Measurements from ENCODE around the gene CREB3L4. TPM values are rescaled to one million over a fixed set of nuclear protein-coding genes. Genes with fewer than 3 reads are reported as not detected.

Gene CREB3L4
- total and polyA plus RNA-seq, 2 of the 13 experiments (the other 11 are each of a cell fraction or from before 2014, with no cell fraction given) = 9.9 to 18.7 TPM

- TF ChIP-seq, protein P1, sequence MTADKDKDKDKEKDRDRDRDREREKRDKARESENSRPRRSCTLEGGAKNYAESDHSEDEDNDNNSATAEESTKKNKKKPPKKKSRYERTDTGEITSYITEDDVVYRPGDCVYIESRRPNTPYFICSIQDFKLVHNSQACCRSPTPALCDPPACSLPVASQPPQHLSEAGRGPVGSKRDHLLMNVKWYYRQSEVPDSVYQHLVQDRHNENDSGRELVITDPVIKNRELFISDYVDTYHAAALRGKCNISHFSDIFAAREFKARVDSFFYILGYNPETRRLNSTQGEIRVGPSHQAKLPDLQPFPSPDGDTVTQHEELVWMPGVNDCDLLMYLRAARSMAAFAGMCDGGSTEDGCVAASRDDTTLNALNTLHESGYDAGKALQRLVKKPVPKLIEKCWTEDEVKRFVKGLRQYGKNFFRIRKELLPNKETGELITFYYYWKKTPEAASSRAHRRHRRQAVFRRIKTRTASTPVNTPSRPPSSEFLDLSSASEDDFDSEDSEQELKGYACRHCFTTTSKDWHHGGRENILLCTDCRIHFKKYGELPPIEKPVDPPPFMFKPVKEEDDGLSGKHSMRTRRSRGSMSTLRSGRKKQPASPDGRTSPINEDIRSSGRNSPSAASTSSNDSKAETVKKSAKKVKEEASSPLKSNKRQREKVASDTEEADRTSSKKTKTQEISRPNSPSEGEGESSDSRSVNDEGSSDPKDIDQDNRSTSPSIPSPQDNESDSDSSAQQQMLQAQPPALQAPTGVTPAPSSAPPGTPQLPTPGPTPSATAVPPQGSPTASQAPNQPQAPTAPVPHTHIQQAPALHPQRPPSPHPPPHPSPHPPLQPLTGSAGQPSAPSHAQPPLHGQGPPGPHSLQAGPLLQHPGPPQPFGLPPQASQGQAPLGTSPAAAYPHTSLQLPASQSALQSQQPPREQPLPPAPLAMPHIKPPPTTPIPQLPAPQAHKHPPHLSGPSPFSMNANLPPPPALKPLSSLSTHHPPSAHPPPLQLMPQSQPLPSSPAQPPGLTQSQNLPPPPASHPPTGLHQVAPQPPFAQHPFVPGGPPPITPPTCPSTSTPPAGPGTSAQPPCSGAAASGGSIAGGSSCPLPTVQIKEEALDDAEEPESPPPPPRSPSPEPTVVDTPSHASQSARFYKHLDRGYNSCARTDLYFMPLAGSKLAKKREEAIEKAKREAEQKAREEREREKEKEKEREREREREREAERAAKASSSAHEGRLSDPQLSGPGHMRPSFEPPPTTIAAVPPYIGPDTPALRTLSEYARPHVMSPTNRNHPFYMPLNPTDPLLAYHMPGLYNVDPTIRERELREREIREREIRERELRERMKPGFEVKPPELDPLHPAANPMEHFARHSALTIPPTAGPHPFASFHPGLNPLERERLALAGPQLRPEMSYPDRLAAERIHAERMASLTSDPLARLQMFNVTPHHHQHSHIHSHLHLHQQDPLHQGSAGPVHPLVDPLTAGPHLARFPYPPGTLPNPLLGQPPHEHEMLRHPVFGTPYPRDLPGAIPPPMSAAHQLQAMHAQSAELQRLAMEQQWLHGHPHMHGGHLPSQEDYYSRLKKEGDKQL (CRISPR knock-in tag; IDR thresholded peaks at IDR 0.05; ENCODE audit: low read depth) = peak; percentile 41; the same call in 1 of the 2 replicates
- TF ChIP-seq ZBTB8A (CRISPR knock-in tag; IDR thresholded peaks at IDR 0.05; ENCODE audit: borderline replicate concordance, low read depth) = 0 out of 2 replicates have a peak, but pooled peaks have one; percentile 79
- no peak for TF ChIP-seq ZKSCAN1 (IDR thresholded peaks at IDR 0.05; ENCODE audit: low read length)
- TF ChIP-seq TRIM22 (IDR thresholded peaks at IDR 0.05) = no peak
- peak; percentile 88; the same call in 1 of the 2 replicates for TF ChIP-seq YEATS4 (CRISPR knock-in tag; IDR thresholded peaks at IDR 0.05; ENCODE audit: borderline replicate concordance)
- TF ChIP-seq SNAPC2 (CRISPR knock-in tag; IDR thresholded peaks at IDR 0.05) = 0 out of 2 replicates have a peak, but pooled peaks have one; percentile 29
- no peak for TF ChIP-seq ZNF776 (CRISPR knock-in tag; IDR thresholded peaks at IDR 0.05)
- peak; percentile 93 for TF ChIP-seq IRF9 (CRISPR knock-in tag; IDR thresholded peaks at IDR 0.05; ENCODE audit: borderline replicate concordance)
- no peak for TF ChIP-seq KAT2B (IDR thresholded peaks at IDR 0.05; ENCODE audit: borderline replicate concordance, low read depth, low read length)
- TF ChIP-seq, protein P2, sequence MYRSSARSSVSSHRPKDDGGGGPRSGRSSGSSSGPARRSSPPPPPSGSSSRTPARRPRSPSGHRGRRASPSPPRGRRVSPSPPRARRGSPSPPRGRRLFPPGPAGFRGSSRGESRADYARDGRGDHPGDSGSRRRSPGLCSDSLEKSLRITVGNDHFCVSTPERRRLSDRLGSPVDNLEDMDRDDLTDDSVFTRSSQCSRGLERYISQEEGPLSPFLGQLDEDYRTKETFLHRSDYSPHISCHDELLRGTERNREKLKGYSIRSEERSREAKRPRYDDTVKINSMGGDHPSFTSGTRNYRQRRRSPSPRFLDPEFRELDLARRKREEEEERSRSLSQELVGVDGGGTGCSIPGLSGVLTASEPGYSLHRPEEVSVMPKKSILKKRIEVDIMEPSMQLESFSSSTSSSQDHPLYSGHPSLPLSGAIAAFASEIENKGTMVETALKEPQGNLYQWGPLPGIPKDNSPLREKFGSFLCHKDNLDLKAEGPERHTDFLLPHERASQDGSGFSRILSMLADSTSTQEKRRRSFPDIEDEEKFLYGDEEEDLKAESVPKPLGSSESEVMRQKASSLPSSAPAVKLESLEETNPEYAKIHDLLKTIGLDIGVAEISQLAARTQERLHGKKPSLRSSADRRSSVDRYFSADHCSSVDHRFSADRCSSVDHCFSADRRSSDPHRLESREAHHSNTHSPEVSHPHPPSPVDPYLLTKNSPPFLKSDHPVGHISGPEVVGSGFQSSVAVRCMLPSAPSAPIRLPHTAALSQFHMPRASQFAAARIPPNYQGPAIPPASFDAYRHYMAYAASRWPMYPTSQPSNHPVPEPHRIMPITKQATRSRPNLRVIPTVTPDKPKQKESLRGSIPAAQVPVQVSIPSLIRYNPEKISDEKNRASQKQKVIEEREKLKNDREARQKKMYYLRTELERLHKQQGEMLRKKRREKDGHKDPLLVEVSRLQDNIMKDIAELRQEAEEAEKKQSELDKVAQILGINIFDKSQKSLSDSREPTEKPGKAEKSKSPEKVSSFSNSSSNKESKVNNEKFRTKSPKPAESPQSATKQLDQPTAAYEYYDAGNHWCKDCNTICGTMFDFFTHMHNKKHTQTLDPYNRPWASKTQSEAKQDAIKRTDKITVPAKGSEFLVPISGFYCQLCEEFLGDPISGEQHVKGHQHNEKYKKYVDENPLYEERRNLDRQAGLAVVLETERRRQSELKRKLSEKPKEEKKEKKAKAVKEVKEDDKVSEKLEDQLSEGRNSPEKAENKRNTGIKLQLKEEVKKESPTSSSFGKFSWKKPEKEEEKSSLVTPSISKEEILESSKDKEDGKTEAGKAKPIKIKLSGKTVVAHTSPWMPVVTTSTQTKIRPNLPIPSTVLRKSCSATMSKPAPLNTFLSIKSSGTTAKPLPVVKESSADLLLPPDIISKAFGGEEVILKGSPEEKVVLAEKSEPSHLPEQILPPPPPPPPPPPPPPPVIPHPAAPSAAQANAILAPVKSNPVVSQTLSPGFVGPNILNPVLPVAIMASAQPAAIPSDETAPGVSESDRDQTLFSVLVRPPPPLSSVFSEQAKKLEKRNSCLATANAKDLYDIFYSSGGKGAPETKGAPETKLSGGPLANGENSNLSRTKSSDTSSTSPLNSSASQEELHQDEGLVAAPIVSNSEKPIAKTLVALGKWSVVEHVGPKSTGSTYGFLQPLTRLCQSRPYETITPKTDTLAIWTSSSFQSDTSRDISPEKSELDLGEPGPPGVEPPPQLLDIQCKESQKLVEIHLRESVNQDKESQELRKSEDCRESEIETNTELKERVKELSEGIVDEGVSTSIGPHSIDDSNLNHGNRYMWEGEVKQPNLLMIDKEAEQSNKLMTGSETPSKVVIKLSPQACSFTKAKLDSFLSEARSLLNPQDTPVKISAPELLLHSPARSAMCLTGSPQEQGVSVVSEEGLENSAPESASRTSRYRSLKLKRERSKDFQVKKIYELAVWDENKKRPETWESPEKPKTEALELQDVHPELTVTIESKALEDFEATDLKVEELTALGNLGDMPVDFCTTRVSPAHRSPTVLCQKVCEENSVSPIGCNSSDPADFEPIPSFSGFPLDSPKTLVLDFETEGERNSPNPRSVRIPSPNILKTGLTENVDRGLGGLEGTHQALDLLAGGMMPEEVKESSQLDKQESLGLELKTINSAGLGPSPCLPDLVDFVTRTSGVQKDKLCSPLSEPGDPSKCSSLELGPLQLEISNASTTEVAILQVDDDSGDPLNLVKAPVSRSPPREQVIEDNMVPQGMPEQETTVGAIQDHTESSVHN (CRISPR knock-in tag; IDR thresholded peaks at IDR 0.05) = 0 out of 2 replicates have a peak, but pooled peaks have one; percentile 43
- TF ChIP-seq MXD3 (CRISPR knock-in tag; IDR thresholded peaks at IDR 0.05) = peak; percentile 75; the same call in 1 of the 2 replicates
- TF ChIP-seq PLRG1 (conservative IDR thresholded peaks at IDR 0.05) = no peak
Observed at GRCh38 chr1:153990468-153991150, 22.9 kb downstream of the CREB3L4 start, which contains the start of gene RPS27 (continued).

All from HepG2 (cell line).